GM23248 (cell line): ENCODE measurements around the gene WDR59. TPM values are rescaled to one million over a fixed set of nuclear protein-coding genes. Genes with fewer than 3 reads are reported as not detected.

ENCODE experiments used
- DNase-seq: peaks from one replicate; pipeline ENCODE4 v3.0.0-alpha.2; 2015
- H2AFZ ChIP-seq: fragments of 200-600 bp; sonication (generic); 2 replicates; pipeline ENCODE4 v1.6.1; 2016; ENCODE audit warnings: antibody characterized with exemption
- H3F3A ChIP-seq: fragments of 200-600 bp; sonication (generic); 2 replicates; pipeline ENCODE4 v1.6.1; 2016; ENCODE audit warnings: mild to moderate bottlenecking, antibody characterized with exemption, mixed run types; ENCODE audit not compliant: insufficient read depth
- H3K27ac ChIP-seq: fragments of 200-600 bp; sonication (generic); 2 replicates; pipeline ENCODE4 v1.5.1; 2016; ENCODE audit warnings: mild to moderate bottlenecking
- H3K27me3 ChIP-seq: fragments of 200-600 bp; sonication (generic); replicated peaks from 2 replicates; pipeline ENCODE4 v1.6.1; 2016; ENCODE audit warnings: mild to moderate bottlenecking; ENCODE audit not compliant: insufficient read depth
- H3K36me3 ChIP-seq: fragments of 200-600 bp; sonication (generic); 2 replicates; pipeline ENCODE4 v1.6.1; 2016; ENCODE audit warnings: low read depth, mild to moderate bottlenecking
- H3K4me1 ChIP-seq: fragments of 200-600 bp; sonication (generic); 2 replicates; pipeline ENCODE4 v1.6.1; 2016; ENCODE audit warnings: mild to moderate bottlenecking; ENCODE audit not compliant: insufficient read depth
- H3K4me2 ChIP-seq: fragments of 200-600 bp; sonication (generic); one replicate; pipeline ENCODE4 v1.6.1; 2016; ENCODE audit warnings: mild to moderate bottlenecking; ENCODE audit not compliant: unreplicated experiment
- H3K4me3 ChIP-seq: fragments of 200-600 bp; sonication (generic); 2 replicates; pipeline ENCODE4 v1.5.1; 2016; ENCODE audit warnings: mild to moderate bottlenecking
- H3K79me2 ChIP-seq: fragments of 200-600 bp; sonication (generic); 2 replicates; pipeline ENCODE4 v1.6.1; 2016; ENCODE audit warnings: mild to moderate bottlenecking; ENCODE audit not compliant: insufficient read depth
- H3K9ac ChIP-seq: fragments of 200-600 bp; sonication (generic); 2 replicates; pipeline ENCODE4 v1.6.1; 2016; ENCODE audit warnings: mild to moderate bottlenecking
- H3K9me2 ChIP-seq: fragments of 200-600 bp; sonication (generic); 2 replicates; pipeline ENCODE4 v1.6.1; 2016; ENCODE audit warnings: mixed run types, mild to moderate bottlenecking, moderate library complexity; ENCODE audit not compliant: insufficient read depth
- H3K9me3 ChIP-seq: fragments of 200-600 bp; sonication (generic); one replicate; pipeline ENCODE4 v1.6.1; 2017; ENCODE audit warnings: low read depth
- H4K20me1 ChIP-seq: fragments of 200-600 bp; sonication (generic); 2 replicates; pipeline ENCODE4 v1.6.0; 2016; ENCODE audit not compliant: insufficient read depth
- EZH2 ChIP-seq: fragments of 200-600 bp; sonication (generic); IDR thresholded peaks from 2 replicates; pipeline ENCODE4 v1.6.1; 2018; ENCODE audit warnings: antibody characterized with exemption, mild to moderate bottlenecking; ENCODE audit not compliant: insufficient read depth, poor library complexity, severe bottlenecking
- EZH2phosphoT487 ChIP-seq: fragments of 200-600 bp; sonication (generic); IDR thresholded peaks from 2 replicates; pipeline ENCODE4 v1.6.1; 2018; ENCODE audit warnings: antibody characterized with exemption, moderate library complexity, mild to moderate bottlenecking, low read depth; ENCODE audit not compliant: insufficient read depth
- WGBS, 2 experiments: methylation state at CpG; one replicate each; pipeline ENCODE4 v1.1.6; 2015 to 2017; ENCODE audit warnings: low lambda C conversion rate in 2 of 2, low coverage in 1 of 2; ENCODE audit errors: missing lambda C conversion rate in 2 of 2; 5-methylcytosine and 5-hydroxymethylcytosine counted together
- in situ Hi-C: fragments of 300-500 bp; cut with MboI; formaldehyde crosslinking; loops from 2 replicates; pipeline ENCODE4 v1.15.0; 2020
- polyA plus RNA-seq: library from polyadenylated mRNA; unstranded; fragments of >200 nt; fragmentation: Nextera tagmentation; extraction: Ambion mirVana; gene quantifications from 2 replicates; pipeline ENCODE4 v1.2.1, GENCODE V29; 2016
- total RNA-seq: library from RNA; depleted of rRNA; stranded (reverse); fragments of >200 nt; shearing (Covaris generic); gene quantifications from 2 replicates; pipeline ENCODE4 v1.2.3, GENCODE V29; 2014

The WDR59 gene
- total and polyA plus RNA-seq, 2 experiments from 2014 or later: 8.3 to 15.2 TPM

GRCh38 chr16:74877706-74878105 is 107.2 kb downstream of the WDR59 start:
- no peaks in the 10 kb centered on the region for H3K27me3 ChIP-seq
- no peak for TF ChIP-seq EZH2
- TF ChIP-seq EZH2phosphoT487: no peak
- no peak for DNase-seq
- no peak overlapping the region for H3K4me3 ChIP-seq
- no peaks in the 10 kb centered on the region; the same call in 1 of the 2 replicates for H3K36me3 ChIP-seq
- no peaks in the 10 kb centered on the region for H4K20me1 ChIP-seq
- no peak overlapping the region for H3K4me2 ChIP-seq
- no peak overlapping the region for H3K9ac ChIP-seq
- H3K9me2 ChIP-seq: no peaks in the 10 kb centered on the region
- WGBS, 2 experiments: 98% methylated on average over 7 of the region's 7 CpGs
- no peaks in the 10 kb centered on the region for H3F3A ChIP-seq
- H3K27ac ChIP-seq: no peak overlapping the region
- no peaks in the 10 kb centered on the region for H3K79me2 ChIP-seq
- in situ Hi-C loops: no loop called here
- H3K4me1 ChIP-seq: no peaks in the 10 kb centered on the region
- no peaks in the 10 kb centered on the region for H3K9me3 ChIP-seq
- no peak overlapping the region for H2AFZ ChIP-seq

GRCh38 chr16:74874912-74875546 is 109.9 kb downstream of the WDR59 start:
- TF ChIP-seq EZH2 (no peak), EZH2phosphoT487 (no peak)
- Histone ChIP-seq H3K9ac (no peak overlapping the region), H3K27ac (no peak overlapping the region), H3K4me3 (no peak overlapping the region), H3K27me3 (no peaks in the 10 kb centered on the region), H3K9me2 (no peaks in the 10 kb centered on the region), H3F3A (no peaks in the 10 kb centered on the region), H3K9me3 (no peaks in the 10 kb centered on the region), H4K20me1 (no peaks in the 10 kb centered on the region), H2AFZ (no peak overlapping the region), H3K4me1 (no peaks in the 10 kb centered on the region), H3K79me2 (no peaks in the 10 kb centered on the region), H3K36me3 (no peaks in the 10 kb centered on the region), H3K4me2 (no peak overlapping the region)
- in situ Hi-C loops: no loop called here
- DNase-seq: no peak
- WGBS, 2 experiments: 93 to 94% methylated on average over 13 of the region's 13 CpGs

GRCh38 chr16:74874123-74874522 is 110.8 kb downstream of the WDR59 start:
- Histone ChIP-seq H3K36me3 (no peaks in the 10 kb centered on the region), H3K9ac (no peak overlapping the region), H3K9me3 (no peaks in the 10 kb centered on the region), H4K20me1 (no peaks in the 10 kb centered on the region), H3K9me2 (no peaks in the 10 kb centered on the region), H3K4me1 (no peaks in the 10 kb centered on the region), H3K27me3 (no peaks in the 10 kb centered on the region), H3K4me3 (no peak overlapping the region), H3K4me2 (no peak overlapping the region), H3K27ac (no peak overlapping the region), H2AFZ (no peak overlapping the region), H3K79me2 (no peaks in the 10 kb centered on the region), H3F3A (no peaks in the 10 kb centered on the region)
- 97 to 99% methylated on average over 14 of the region's 14 CpGs for WGBS, 2 experiments
- DNase-seq: no peak
- TF ChIP-seq EZH2: no peak
- TF ChIP-seq EZH2phosphoT487: no peak
- in situ Hi-C loops: no loop called here

- WGBS, 2 experiments: 92 to 100% methylated on average over 2 of the region's 2 CpGs
- no peak overlapping the region for H3K4me2 ChIP-seq
- in situ Hi-C loops: no loop called here
- no peaks in the 10 kb centered on the region for H4K20me1 ChIP-seq
- H3K9me3 ChIP-seq: no peaks in the 10 kb centered on the region
- TF ChIP-seq EZH2phosphoT487 (no peak), EZH2 (no peak)
- no peaks in the 10 kb centered on the region for H3K79me2 ChIP-seq
- H3K36me3 ChIP-seq: no peaks in the 10 kb centered on the region
- no peaks in the 10 kb centered on the region for H3K9me2 ChIP-seq
- H3K4me1 ChIP-seq: peaks cover 8% of the 10 kb centered on the region
- H3K27me3 ChIP-seq: no peaks in the 10 kb centered on the region
- DNase-seq: no peak
- H3K27ac ChIP-seq: no peak overlapping the region
- H3K4me3 ChIP-seq: no peak overlapping the region
- no peak overlapping the region for H3K9ac ChIP-seq
- H2AFZ ChIP-seq: no peak overlapping the region
- no peaks in the 10 kb centered on the region for H3F3A ChIP-seq
Observed at GRCh38 chr16:74872302-74872701, 112.6 kb downstream of the WDR59 start.

- Histone ChIP-seq H3F3A (no peaks in the 10 kb centered on the region), H3K36me3 (no peaks in the 10 kb centered on the region), H3K27ac (no peak overlapping the region), H3K4me2 (no peak overlapping the region), H2AFZ (no peak overlapping the region), H3K4me3 (no peak overlapping the region), H3K9me2 (no peaks in the 10 kb centered on the region), H3K79me2 (no peaks in the 10 kb centered on the region), H3K9me3 (no peaks in the 10 kb centered on the region), H3K27me3 (no peaks in the 10 kb centered on the region), H4K20me1 (no peaks in the 10 kb centered on the region), H3K4me1 (peaks cover 10% of the 10 kb centered on the region), H3K9ac (no peak overlapping the region)
- no peak for DNase-seq
- WGBS, 2 experiments: 79 to 82% methylated on average over 5 of the region's 5 CpGs
- TF ChIP-seq EZH2: no peak
- TF ChIP-seq EZH2phosphoT487: no peak
- in situ Hi-C loops: no loop called here
Observed at GRCh38 chr16:74871608-74872007, 113.3 kb downstream of the WDR59 start.
